Activated B cell treated with CpG ODN at 0.5 μM for 24 hours (primary cell): ENCODE measurements around the gene LRRC30. TPM values are rescaled to one million over a fixed set of nuclear protein-coding genes. Genes with fewer than 3 reads are reported as not detected.

ENCODE experiments used
- ATAC-seq: fragments of 200-7000 bp; cut with Tn5 transposase; one replicate; pipeline ENCODE4 v1.10.0; 2021; ENCODE audit warnings: low read depth, mild to moderate bottlenecking, moderate library complexity
- CTCF ChIA-PET: fragments of 350-600 bp; sonication (Branson Sonifier 250); formaldehyde crosslinking; loops from one replicate; lab custom pipeline; 2021; ENCODE audit warnings: antibody characterized with exemption; lab: Charles Lee
- POLR2A ChIA-PET: fragments of 350-600 bp; sonication (Branson Sonifier 250); formaldehyde crosslinking; loops from one replicate; lab custom pipeline; 2021; ENCODE audit warnings: antibody characterized with exemption; lab: Charles Lee
- DNase-seq: peaks from one replicate; pipeline ENCODE4 v3.0.0; 2022
- H3K27ac Mint-ChIP-seq: one replicate; pipeline ENCODE4 v1.8.0; 2020; ENCODE audit warnings: mixed read lengths
- H3K27me3 Mint-ChIP-seq: one replicate; pipeline ENCODE4 v1.8.0; 2021; ENCODE audit warnings: mixed read lengths
- H3K36me3 Mint-ChIP-seq: one replicate; pipeline ENCODE4 v1.8.0; 2021; ENCODE audit warnings: low read depth, mixed read lengths
- H3K4me1 Mint-ChIP-seq: one replicate; pipeline ENCODE4 v1.8.0; 2021; ENCODE audit warnings: mixed read lengths
- H3K4me3 Mint-ChIP-seq: one replicate; pipeline ENCODE4 v1.8.0; 2020; ENCODE audit warnings: mild to moderate bottlenecking, mixed read lengths
- H3K9me3 Mint-ChIP-seq: one replicate; pipeline ENCODE4 v1.8.0; 2020; ENCODE audit warnings: mixed read lengths
- intact Hi-C: fragments of 100-400 bp; cut with micrococcal nuclease; formaldehyde crosslinking; loops from one replicate; pipeline ENCODE4 v1.15.1; 2024
- total RNA-seq: library from RNA; stranded (reverse); gene quantifications from 2 replicates; pipeline ENCODE4 v1.2.3, GENCODE V29; 2022
- TF ChIP-seq, protein P1 (sequence below): fragments of 200-600 bp; IDR thresholded peaks from one replicate; pipeline ENCODE4 v1.8.0; 2022; ENCODE audit warnings: antibody characterized with exemption, mild to moderate bottlenecking

LRRC30 gene
- total RNA-seq, 1 donor from 2014 or later = not detected

DNA sequence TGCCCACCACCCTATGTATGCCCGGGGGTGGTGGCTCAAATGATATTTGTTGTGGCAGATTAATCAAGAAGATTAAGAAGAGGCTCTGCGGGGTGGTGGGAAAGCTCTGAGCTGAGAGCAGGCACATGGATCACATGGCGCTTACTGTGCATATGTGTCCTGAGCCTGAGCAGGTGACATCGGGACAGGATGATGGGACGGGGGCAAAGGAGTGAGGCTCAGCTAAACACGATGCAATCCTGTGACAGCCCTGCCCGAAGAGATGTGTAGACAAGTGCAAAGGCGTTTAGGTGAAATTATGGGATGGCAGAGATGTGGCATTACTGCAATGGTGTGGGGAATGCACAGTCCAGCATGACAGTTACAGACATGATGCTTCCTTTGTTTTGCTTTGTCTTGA is 6.0 kb downstream of the LRRC30 start:
- no peak overlapping the region for H3K27ac Mint-ChIP-seq
- CTCF ChIA-PET = no interaction called here
- H3K36me3 Mint-ChIP-seq = no peaks in the 10 kb centered on the region
- intact Hi-C loops = no loop called here
- TF ChIP-seq, protein P1, sequence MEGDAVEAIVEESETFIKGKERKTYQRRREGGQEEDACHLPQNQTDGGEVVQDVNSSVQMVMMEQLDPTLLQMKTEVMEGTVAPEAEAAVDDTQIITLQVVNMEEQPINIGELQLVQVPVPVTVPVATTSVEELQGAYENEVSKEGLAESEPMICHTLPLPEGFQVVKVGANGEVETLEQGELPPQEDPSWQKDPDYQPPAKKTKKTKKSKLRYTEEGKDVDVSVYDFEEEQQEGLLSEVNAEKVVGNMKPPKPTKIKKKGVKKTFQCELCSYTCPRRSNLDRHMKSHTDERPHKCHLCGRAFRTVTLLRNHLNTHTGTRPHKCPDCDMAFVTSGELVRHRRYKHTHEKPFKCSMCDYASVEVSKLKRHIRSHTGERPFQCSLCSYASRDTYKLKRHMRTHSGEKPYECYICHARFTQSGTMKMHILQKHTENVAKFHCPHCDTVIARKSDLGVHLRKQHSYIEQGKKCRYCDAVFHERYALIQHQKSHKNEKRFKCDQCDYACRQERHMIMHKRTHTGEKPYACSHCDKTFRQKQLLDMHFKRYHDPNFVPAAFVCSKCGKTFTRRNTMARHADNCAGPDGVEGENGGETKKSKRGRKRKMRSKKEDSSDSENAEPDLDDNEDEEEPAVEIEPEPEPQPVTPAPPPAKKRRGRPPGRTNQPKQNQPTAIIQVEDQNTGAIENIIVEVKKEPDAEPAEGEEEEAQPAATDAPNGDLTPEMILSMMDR = no peak
- no peak overlapping the region for H3K4me3 Mint-ChIP-seq
- POLR2A ChIA-PET = interaction anchor here (0.7 kb wide), 1 partner anchor 111 kb away, joined by 5 read pairs; no protein-coding TSS in a partner anchor
- H3K4me1 Mint-ChIP-seq = no peaks in the 10 kb centered on the region
- H3K9me3 Mint-ChIP-seq = peaks cover 2% of the 10 kb centered on the region
- DNase-seq (no peak), ATAC-seq (no peak)
- H3K27me3 Mint-ChIP-seq = no peaks in the 10 kb centered on the region

DNA sequence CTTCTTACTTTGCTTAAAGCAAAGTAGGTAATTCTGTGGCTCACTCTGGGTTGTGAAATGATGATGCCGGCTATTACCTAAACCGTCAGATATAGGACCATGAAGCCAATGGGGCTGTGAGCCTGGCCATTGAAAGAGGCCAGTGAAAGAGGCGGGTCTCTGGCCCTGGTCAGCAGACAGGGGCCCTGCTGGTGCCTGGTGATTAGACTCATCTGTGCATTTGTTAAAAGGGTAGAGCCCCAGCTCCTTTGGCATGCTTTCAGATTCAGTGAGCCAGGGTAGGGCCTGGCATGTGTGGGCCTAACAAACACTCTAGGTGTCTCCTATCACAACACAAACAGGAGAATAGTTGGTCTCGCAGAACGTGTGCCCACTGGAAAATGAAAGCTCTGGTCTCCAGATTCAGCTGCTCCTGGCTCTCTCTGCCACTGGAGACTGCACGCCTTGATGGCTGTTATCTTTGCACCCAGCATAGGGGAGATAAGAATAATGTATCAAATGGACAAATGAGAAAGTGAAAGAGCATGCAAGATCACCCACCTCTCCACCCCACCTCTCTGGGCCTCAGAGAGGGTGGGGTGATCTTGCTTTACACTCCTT is 6.9 kb downstream of the LRRC30 start:
- H3K27me3 Mint-ChIP-seq = no peaks in the 10 kb centered on the region
- no peak overlapping the region for H3K4me3 Mint-ChIP-seq
- ATAC-seq (no peak), DNase-seq (no peak)
- H3K27ac Mint-ChIP-seq = no peak overlapping the region
- no peaks in the 10 kb centered on the region for H3K36me3 Mint-ChIP-seq
- no peaks in the 10 kb centered on the region for H3K4me1 Mint-ChIP-seq
- intact Hi-C loops = no loop called here
- TF ChIP-seq, protein P1 = no peak
- CTCF ChIA-PET = no interaction called here
- POLR2A ChIA-PET = no interaction called here
- H3K9me3 Mint-ChIP-seq = peaks cover 2% of the 10 kb centered on the region

DNA sequence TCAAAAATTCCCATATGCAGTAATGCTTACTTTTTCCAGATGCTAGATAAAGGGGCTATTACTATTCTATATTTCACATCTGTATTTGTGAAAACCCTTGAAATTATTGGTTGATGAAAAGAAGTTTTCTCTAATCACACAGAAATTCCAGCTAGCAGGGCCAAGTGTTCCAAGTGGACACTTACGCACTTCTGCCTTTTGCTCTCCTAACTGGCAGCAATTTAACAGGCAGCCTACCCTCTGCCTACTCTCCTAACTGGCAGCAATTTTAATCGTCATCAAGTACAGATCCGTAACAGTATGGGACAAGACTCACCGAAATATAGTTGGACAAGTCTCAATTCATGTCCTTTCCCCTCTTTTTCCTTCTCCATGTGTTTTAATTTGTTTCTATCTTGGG is 12.0 kb downstream of the LRRC30 start:
- ATAC-seq = no peak
- Mint-ChIP-seq H3K27me3 (no peaks in the 10 kb centered on the region), H3K4me1 (no peaks in the 10 kb centered on the region), H3K4me3 (no peak overlapping the region), H3K36me3 (no peaks in the 10 kb centered on the region), H3K9me3 (peaks cover 2% of the 10 kb centered on the region), H3K27ac (no peak overlapping the region)
- CTCF ChIA-PET = no interaction called here
- TF ChIP-seq, protein P1 = no peak
- POLR2A ChIA-PET = no interaction called here
- intact Hi-C loops = no loop called here
- DNase-seq = no peak

DNA sequence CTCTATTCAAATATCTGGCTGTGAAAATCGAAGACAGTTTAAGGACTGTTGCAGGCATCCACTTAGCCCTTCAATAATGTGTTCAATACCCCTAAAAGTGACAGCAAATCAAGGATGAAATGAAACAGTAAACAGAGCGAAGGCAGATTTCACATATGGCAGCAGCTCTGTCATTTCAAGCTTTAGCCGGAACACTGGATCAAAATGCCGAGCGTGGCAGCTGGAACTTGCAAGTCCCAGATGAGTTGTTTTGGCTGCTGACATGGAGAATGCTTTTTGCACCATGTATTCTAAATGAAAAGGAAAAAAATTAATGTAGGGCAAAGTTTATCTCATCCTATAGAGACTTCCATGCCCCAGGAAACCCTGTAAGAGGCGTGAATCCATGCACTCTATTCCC is 18.0 kb downstream of the LRRC30 start:
- intact Hi-C loops = no loop called here
- ChIA-PET POLR2A (no interaction called here), CTCF (no interaction called here)
- no peak overlapping the region for H3K4me3 Mint-ChIP-seq
- no peak for ATAC-seq
- no peaks in the 10 kb centered on the region for H3K36me3 Mint-ChIP-seq
- TF ChIP-seq, protein P1 = no peak
- no peak for DNase-seq
- no peaks in the 10 kb centered on the region for H3K4me1 Mint-ChIP-seq
- H3K27me3 Mint-ChIP-seq = no peaks in the 10 kb centered on the region
- H3K9me3 Mint-ChIP-seq = no peaks in the 10 kb centered on the region
- no peak overlapping the region for H3K27ac Mint-ChIP-seq

DNA sequence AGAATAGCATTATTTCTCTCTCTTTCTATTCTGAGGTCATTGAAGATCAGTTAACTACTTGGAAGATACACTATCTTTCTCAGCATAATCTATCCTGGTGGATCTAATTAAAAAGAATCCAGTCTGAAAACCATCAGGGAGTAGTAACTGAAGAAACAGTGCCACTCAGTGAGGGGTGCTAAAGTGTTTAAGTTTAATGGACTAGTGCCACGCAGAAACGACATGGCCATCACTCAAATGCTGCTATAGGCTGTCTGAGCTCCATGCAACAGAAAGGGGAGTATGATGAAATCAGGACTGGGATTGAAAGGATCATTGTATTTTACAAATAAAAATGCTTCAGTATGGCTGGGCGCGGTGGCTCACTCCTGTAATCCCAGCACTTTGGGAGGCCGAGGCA is 23.3 kb downstream of the LRRC30 start:
- Mint-ChIP-seq H3K9me3 (no peaks in the 10 kb centered on the region), H3K27me3 (no peaks in the 10 kb centered on the region), H3K4me1 (no peaks in the 10 kb centered on the region), H3K27ac (no peak overlapping the region), H3K4me3 (no peak overlapping the region), H3K36me3 (no peaks in the 10 kb centered on the region)
- intact Hi-C loops = no loop called here
- ATAC-seq (no peak), DNase-seq (no peak)
- ChIA-PET CTCF (no interaction called here), POLR2A (no interaction called here)
- TF ChIP-seq, protein P1 = no peak
